ENCODE data around the gene SIAE.

DNA sequence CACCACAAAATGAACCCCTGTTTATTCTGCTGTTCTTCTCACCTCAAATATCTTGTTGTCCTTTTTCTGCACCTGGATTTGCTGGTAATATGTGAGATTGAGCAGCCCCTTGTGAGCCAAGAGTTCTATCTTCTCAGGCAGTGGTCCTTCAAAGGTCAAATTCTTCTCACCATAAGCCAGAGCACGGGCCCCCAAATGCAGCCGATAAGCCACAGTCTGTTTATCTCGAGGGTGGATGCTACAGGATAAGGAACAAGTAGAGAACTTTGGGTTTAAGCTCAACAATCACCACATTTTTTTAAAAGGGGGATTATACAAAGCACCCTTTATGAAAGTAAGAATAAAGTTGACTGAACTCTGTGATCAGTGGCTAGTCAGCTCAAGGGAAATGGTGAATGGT lies 35.0 kb downstream of the SIAE start:
- TF ChIP-seq, protein P1, sequence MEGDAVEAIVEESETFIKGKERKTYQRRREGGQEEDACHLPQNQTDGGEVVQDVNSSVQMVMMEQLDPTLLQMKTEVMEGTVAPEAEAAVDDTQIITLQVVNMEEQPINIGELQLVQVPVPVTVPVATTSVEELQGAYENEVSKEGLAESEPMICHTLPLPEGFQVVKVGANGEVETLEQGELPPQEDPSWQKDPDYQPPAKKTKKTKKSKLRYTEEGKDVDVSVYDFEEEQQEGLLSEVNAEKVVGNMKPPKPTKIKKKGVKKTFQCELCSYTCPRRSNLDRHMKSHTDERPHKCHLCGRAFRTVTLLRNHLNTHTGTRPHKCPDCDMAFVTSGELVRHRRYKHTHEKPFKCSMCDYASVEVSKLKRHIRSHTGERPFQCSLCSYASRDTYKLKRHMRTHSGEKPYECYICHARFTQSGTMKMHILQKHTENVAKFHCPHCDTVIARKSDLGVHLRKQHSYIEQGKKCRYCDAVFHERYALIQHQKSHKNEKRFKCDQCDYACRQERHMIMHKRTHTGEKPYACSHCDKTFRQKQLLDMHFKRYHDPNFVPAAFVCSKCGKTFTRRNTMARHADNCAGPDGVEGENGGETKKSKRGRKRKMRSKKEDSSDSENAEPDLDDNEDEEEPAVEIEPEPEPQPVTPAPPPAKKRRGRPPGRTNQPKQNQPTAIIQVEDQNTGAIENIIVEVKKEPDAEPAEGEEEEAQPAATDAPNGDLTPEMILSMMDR (IDR thresholded peaks at IDR 0.05; ENCODE audit: poor library complexity) = no peak
- TF ChIP-seq EZH2 (IDR thresholded peaks at IDR 0.05; ENCODE audit: borderline replicate concordance) = no peak

Measured in hepatocyte (in vitro differentiated cells).